ENCODE measurements around the gene PRKCG. TPM values are rescaled to one million over a fixed set of nuclear protein-coding genes. Genes with fewer than 3 reads are reported as not detected.

The PRKCG gene
- total RNA-seq, 2 experiments from 2014 or later, result not detected

GRCh38 chr19:53874606-53874990 is 7.4 kb upstream of the PRKCG start:
- no peaks in the 10 kb centered on the region for H3K9me3 ChIP-seq (ENCODE audit: low read length)
- TF ChIP-seq CTCF (conservative IDR thresholded peaks at IDR 0.05; ENCODE audit: low read length) (no peak), EZH2phosphoT487 (IDR thresholded peaks at IDR 0.05; ENCODE audit: borderline replicate concordance, low read depth, low read length) (no peak)
- H3K27ac ChIP-seq (ENCODE audit: low read depth, low read length, poor library complexity, severe bottlenecking), result no peak overlapping the region
- H3K4me1 ChIP-seq (ENCODE audit: insufficient read depth, low read length, poor library complexity, severe bottlenecking), result peaks cover 4% of the 10 kb centered on the region
- H3K9me2 ChIP-seq (ENCODE audit: insufficient read depth, low read length), result no peaks in the 10 kb centered on the region
- DNase-seq (ENCODE audit: low spot score), result no peak
- H3K36me3 ChIP-seq (ENCODE audit: insufficient read depth, low read length), result no peaks in the 10 kb centered on the region
- H4K20me1 ChIP-seq (ENCODE audit: insufficient read depth, low read length), result no peaks in the 10 kb centered on the region
- no peak overlapping the region for H3K4me3 ChIP-seq (ENCODE audit: low read depth, low read length, poor library complexity, severe bottlenecking)
- intact Hi-C loops (cut with micrococcal nuclease; ENCODE audit: unreplicated experiment), result no loop called here
- ChIA-PET POLR2A (no interaction called here), CTCF (ENCODE audit: unreplicated experiment) (no interaction called here)
- BruUV-seq (replicated peaks), result no TSS peak
- H2AFZ ChIP-seq (ENCODE audit: low read length), result no peak overlapping the region
- H3K4me2 ChIP-seq (ENCODE audit: low read length), result no peak overlapping the region
- no peaks in the 10 kb centered on the region for H3K79me2 ChIP-seq (ENCODE audit: insufficient read depth, low read depth, low read length)

- H3K4me2 ChIP-seq (ENCODE audit: low read length), result no peak overlapping the region
- no peak for DNase-seq (ENCODE audit: low spot score)
- no TSS peak for BruUV-seq (replicated peaks)
- H3K36me3 ChIP-seq (ENCODE audit: insufficient read depth, low read length), result no peaks in the 10 kb centered on the region
- TF ChIP-seq EZH2phosphoT487 (IDR thresholded peaks at IDR 0.05; ENCODE audit: borderline replicate concordance, low read depth, low read length), result no peak
- TF ChIP-seq CTCF (conservative IDR thresholded peaks at IDR 0.05; ENCODE audit: low read length), result no peak
- ChIA-PET CTCF (ENCODE audit: unreplicated experiment) (no interaction called here), POLR2A (no interaction called here)
- no peaks in the 10 kb centered on the region for H3K79me2 ChIP-seq (ENCODE audit: insufficient read depth, low read depth, low read length)
- H4K20me1 ChIP-seq (ENCODE audit: insufficient read depth, low read length), result no peaks in the 10 kb centered on the region
- H3K4me1 ChIP-seq (ENCODE audit: insufficient read depth, low read length, poor library complexity, severe bottlenecking), result peaks cover 4% of the 10 kb centered on the region
- intact Hi-C loops (cut with micrococcal nuclease; ENCODE audit: unreplicated experiment), result no loop called here
- no peak overlapping the region for H3K27ac ChIP-seq (ENCODE audit: low read depth, low read length, poor library complexity, severe bottlenecking)
- H3K9me3 ChIP-seq (ENCODE audit: low read length), result no peaks in the 10 kb centered on the region
- H2AFZ ChIP-seq (ENCODE audit: low read length), result no peak overlapping the region
- no peak overlapping the region for H3K4me3 ChIP-seq (ENCODE audit: low read depth, low read length, poor library complexity, severe bottlenecking)
- H3K9me2 ChIP-seq (ENCODE audit: insufficient read depth, low read length), result no peaks in the 10 kb centered on the region
Measured at GRCh38 chr19:53875602-53876325, 6.2 kb upstream of the PRKCG start.

DNA sequence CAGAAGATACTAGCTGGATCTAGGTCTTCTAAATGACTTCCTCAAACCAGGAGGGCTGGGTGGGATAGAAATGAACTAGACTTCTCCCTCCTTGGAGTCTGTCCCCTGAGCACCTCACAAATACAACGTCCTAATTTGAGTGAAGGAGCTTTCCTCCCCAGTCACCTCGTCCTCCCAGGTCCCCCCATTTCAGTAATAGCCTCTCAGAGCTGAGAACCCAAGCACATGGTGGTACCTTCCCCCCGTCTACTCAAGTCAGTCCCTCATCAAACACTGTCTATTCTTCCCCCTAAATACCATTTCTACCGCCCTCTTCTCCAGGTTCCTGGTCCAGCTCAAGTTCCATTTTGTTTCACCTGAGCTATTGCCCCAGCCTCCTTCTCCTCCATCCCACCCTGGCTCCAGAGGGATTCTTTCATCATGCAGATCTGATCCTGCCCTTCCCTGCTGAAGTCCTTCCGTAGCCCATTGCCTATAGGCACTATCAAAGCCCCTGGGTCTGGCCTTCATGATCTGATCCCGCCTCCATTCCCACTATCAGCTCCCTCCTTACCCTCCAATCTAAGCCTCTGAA is 5.3 kb upstream of the PRKCG start:
- intact Hi-C loops (cut with micrococcal nuclease; ENCODE audit: unreplicated experiment), result no loop called here
- no peak overlapping the region for H3K27ac ChIP-seq (ENCODE audit: low read depth, low read length, poor library complexity, severe bottlenecking)
- no peak for DNase-seq (ENCODE audit: low spot score)
- POLR2A ChIA-PET, result no interaction called here
- H4K20me1 ChIP-seq (ENCODE audit: insufficient read depth, low read length), result no peaks in the 10 kb centered on the region
- H3K4me2 ChIP-seq (ENCODE audit: low read length), result no peak overlapping the region
- CTCF ChIA-PET (ENCODE audit: unreplicated experiment), result no interaction called here
- no peaks in the 10 kb centered on the region for H3K36me3 ChIP-seq (ENCODE audit: insufficient read depth, low read length)
- no peak overlapping the region for H3K4me3 ChIP-seq (ENCODE audit: low read depth, low read length, poor library complexity, severe bottlenecking)
- no peaks in the 10 kb centered on the region for H3K79me2 ChIP-seq (ENCODE audit: insufficient read depth, low read depth, low read length)
- H2AFZ ChIP-seq (ENCODE audit: low read length), result no peak overlapping the region
- peaks cover 4% of the 10 kb centered on the region for H3K4me1 ChIP-seq (ENCODE audit: insufficient read depth, low read length, poor library complexity, severe bottlenecking)
- no TSS peak for BruUV-seq (replicated peaks)
- no peaks in the 10 kb centered on the region for H3K9me2 ChIP-seq (ENCODE audit: insufficient read depth, low read length)
- no peaks in the 10 kb centered on the region for H3K9me3 ChIP-seq (ENCODE audit: low read length)
- TF ChIP-seq EZH2phosphoT487 (IDR thresholded peaks at IDR 0.05; ENCODE audit: borderline replicate concordance, low read depth, low read length) (no peak), CTCF (conservative IDR thresholded peaks at IDR 0.05; ENCODE audit: low read length) (no peak)
